Gastroesophageal sphincter (tissue), 4 donors: ENCODE measurements around the gene ARHGAP24. TPM values are rescaled to one million over a fixed set of nuclear protein-coding genes. Genes with fewer than 3 reads are reported as not detected.

Experiments used
- ATAC-seq: fragments of 150-250 bp; one replicate; pipeline ENCODE4 v1.9.1; 2016; ENCODE audit warnings: mild to moderate bottlenecking, moderate library complexity
- H3K27ac ChIP-seq, 4 donors: fragments of 200-600 bp; sonication (generic) in 3 of 4; 1 replicate in 3 of 4; 2 replicates in 1 of 4; pipeline ENCODE4 v1.5.1; 2016 to 2019
- H3K27me3 ChIP-seq: fragments of 200-600 bp; sonication (generic); one replicate; pipeline ENCODE4 v1.5.1; 2019
- H3K36me3 ChIP-seq, 2 donors: fragments of 200-600 bp; sonication (generic); one replicate each; pipeline ENCODE4 v1.5.1; 2019; ENCODE audit warnings: control low read depth in 1 of 2
- H3K4me1 ChIP-seq, 3 donors: fragments of 200-600 bp; sonication (generic); 1 replicate in 2 of 3; 2 replicates in 1 of 3; pipeline ENCODE4 v1.5.1; 2016 to 2019; ENCODE audit warnings: control low read depth in 2 of 3
- H3K4me3 ChIP-seq, 2 donors: fragments of 200-600 bp; sonication (generic); one replicate each; pipeline ENCODE4 v1.5.1; 2019; ENCODE audit warnings: mild to moderate bottlenecking in 1 of 2, moderate library complexity in 1 of 2
- H3K9me3 ChIP-seq, 3 donors: fragments of 200-600 bp; sonication (generic); one replicate each; pipeline ENCODE4 v1.5.1; 2017 to 2019; ENCODE audit warnings: control low read depth in 2 of 3
- EP300 ChIP-seq: sonication (generic); formaldehyde crosslinking; IDR thresholded peaks from one replicate; pipeline ENCODE4 v1.6.1; 2017; ENCODE audit warnings: antibody characterized with exemption, mild to moderate bottlenecking
- POLR2A ChIP-seq, 2 donors: fragments of 450-650 bp; IDR thresholded peaks; one replicate each; pipeline ENCODE4 v1.6.1; 2017; ENCODE audit warnings: antibody characterized with exemption in 2 of 2, mild to moderate bottlenecking in 2 of 2, moderate library complexity in 1 of 2
- POLR2AphosphoS5 ChIP-seq: sonication (generic); formaldehyde crosslinking; IDR thresholded peaks from one replicate; pipeline ENCODE4 v1.6.1; 2017; ENCODE audit warnings: antibody characterized with exemption
- WGBS, 2 donors: methylation state at CpG; one replicate each; pipeline ENCODE4 v1.1.5; 2018; ENCODE audit warnings: low coverage in 1 of 2; 5-methylcytosine and 5-hydroxymethylcytosine counted together
- total RNA-seq, 4 donors: library from RNA; depleted of rRNA; stranded (reverse); fragments of >200 nt; gene quantifications; one replicate each; pipeline ENCODE4 v1.1.0, GENCODE V29; 2016
- TF ChIP-seq, protein P1 (sequence below), 4 experiments: fragments of 200-600 bp in 2 of 4; fragments of 450-650 bp in 2 of 4; sonication (generic) in 1 of 4; IDR thresholded peaks; one replicate each; pipeline ENCODE4 v1.5.1; 2017 to 2019; ENCODE audit warnings: antibody characterized with exemption in 4 of 4, mild to moderate bottlenecking in 2 of 4, moderate library complexity in 2 of 4

ARHGAP24 gene
- total RNA-seq, 4 donors from 2014 or later, result 24.4 to 38.6 (median 34.3) TPM

DNA sequence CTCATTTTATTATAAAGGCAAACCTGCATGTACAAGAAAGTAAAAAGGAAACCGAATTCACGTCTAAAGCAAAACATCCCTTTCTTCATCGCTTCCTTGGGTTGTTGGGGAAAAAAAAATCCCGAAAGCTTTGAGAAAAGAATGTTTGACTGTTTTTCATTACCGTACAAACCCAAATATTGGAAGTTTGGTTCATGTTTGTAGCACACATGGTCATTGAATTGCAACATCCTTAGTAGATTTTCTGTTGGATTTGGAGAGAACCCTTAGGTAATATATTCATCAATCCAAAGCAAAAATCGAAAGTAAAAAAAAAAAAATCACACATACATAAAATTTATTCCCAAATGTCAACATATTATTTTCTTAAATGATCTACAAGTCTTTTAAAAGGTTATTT, 464.6 kb downstream of the ARHGAP24 start:
- Histone ChIP-seq H3K27me3 (no peaks in the 10 kb centered on the region), H3K4me3 (no peak overlapping the region), H3K36me3 (no peaks in the 10 kb centered on the region), H3K27ac (no peak overlapping the region), H3K9me3 (no peaks in the 10 kb centered on the region), H3K4me1 (no peaks in the 10 kb centered on the region)
- WGBS, 2 donors, result 87 to 91% methylated on average over 6 of the region's 6 CpGs
- ATAC-seq, result no peak
- TF ChIP-seq EP300 (no peak), POLR2AphosphoS5 (no peak), POLR2A (IDR thresholded peaks at IDR 0.05) (no peak)
- TF ChIP-seq, protein P1, sequence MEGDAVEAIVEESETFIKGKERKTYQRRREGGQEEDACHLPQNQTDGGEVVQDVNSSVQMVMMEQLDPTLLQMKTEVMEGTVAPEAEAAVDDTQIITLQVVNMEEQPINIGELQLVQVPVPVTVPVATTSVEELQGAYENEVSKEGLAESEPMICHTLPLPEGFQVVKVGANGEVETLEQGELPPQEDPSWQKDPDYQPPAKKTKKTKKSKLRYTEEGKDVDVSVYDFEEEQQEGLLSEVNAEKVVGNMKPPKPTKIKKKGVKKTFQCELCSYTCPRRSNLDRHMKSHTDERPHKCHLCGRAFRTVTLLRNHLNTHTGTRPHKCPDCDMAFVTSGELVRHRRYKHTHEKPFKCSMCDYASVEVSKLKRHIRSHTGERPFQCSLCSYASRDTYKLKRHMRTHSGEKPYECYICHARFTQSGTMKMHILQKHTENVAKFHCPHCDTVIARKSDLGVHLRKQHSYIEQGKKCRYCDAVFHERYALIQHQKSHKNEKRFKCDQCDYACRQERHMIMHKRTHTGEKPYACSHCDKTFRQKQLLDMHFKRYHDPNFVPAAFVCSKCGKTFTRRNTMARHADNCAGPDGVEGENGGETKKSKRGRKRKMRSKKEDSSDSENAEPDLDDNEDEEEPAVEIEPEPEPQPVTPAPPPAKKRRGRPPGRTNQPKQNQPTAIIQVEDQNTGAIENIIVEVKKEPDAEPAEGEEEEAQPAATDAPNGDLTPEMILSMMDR (IDR thresholded peaks at IDR 0.05), result no peak

- H3K4me3 ChIP-seq, result no peak overlapping the region
- H3K9me3 ChIP-seq, result no peaks in the 10 kb centered on the region
- H3K4me1 ChIP-seq, result no peaks in the 10 kb centered on the region
- TF ChIP-seq POLR2AphosphoS5, result no peak
- TF ChIP-seq POLR2A (IDR thresholded peaks at IDR 0.05), result no peak
- TF ChIP-seq, protein P1 (IDR thresholded peaks at IDR 0.05), result no peak
- TF ChIP-seq EP300, result no peak
- no peaks in the 10 kb centered on the region for H3K27me3 ChIP-seq
- ATAC-seq, result no peak
- no peaks in the 10 kb centered on the region for H3K36me3 ChIP-seq
- no peak overlapping the region for H3K27ac ChIP-seq
These were observed 465.2 kb downstream of the ARHGAP24 start for GRCh38 chr4:85940151-85940550.

- 68 to 75% methylated on average over 4 to 5 of the region's 5 CpGs for WGBS, 2 donors
- H3K36me3 ChIP-seq, result no peaks in the 10 kb centered on the region
- no peak overlapping the region for H3K27ac ChIP-seq
- TF ChIP-seq, protein P1 (IDR thresholded peaks at IDR 0.05), result no peak
- no peak for TF ChIP-seq EP300
- no peak for TF ChIP-seq POLR2A (IDR thresholded peaks at IDR 0.05)
- no peak for TF ChIP-seq POLR2AphosphoS5
- H3K27me3 ChIP-seq, result no peaks in the 10 kb centered on the region
- H3K4me3 ChIP-seq, result no peak overlapping the region
- no peak for ATAC-seq
- no peaks in the 10 kb centered on the region for H3K9me3 ChIP-seq
- no peaks in the 10 kb centered on the region for H3K4me1 ChIP-seq
These were observed 467.2 kb downstream of the ARHGAP24 start for GRCh38 chr4:85942107-85942506.

GRCh38 chr4:85946821-85947220, 471.9 kb downstream of the ARHGAP24 start:
- no peak for TF ChIP-seq POLR2A (IDR thresholded peaks at IDR 0.05)
- no peak for TF ChIP-seq POLR2AphosphoS5
- no peak for TF ChIP-seq EP300
- TF ChIP-seq, protein P1 (IDR thresholded peaks at IDR 0.05), result no peak
- Histone ChIP-seq H3K27me3 (no peaks in the 10 kb centered on the region), H3K4me1 (no peaks in the 10 kb centered on the region), H3K9me3 (no peaks in the 10 kb centered on the region), H3K36me3 (no peaks in the 10 kb centered on the region), H3K27ac (no peak overlapping the region), H3K4me3 (no peak overlapping the region)
- ATAC-seq, result no peak

DNA sequence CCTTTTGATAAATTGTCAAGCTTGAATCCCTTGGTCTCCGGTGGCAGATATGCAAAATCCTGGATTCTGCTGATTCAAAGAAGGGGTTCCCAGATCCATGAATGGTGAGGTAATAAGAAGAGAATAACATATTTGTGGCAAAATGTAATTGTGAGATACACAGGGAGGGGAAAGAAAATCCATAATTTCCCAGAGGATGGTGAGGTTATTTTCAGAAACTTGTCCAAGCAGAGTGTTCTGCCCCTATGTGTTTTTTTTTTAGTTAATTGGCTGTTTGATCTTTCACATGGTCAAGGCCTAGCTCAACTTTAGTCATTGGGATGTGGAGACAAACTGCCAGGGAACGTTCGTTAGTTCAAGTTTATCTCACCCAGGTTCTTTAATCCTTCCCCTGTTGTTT, 476.1 kb downstream of the ARHGAP24 start:
- TF ChIP-seq EP300 (no peak), POLR2AphosphoS5 (no peak), POLR2A (IDR thresholded peaks at IDR 0.05) (no peak)
- TF ChIP-seq, protein P1 (IDR thresholded peaks at IDR 0.05), result no peak
- H3K27me3 ChIP-seq, result no peaks in the 10 kb centered on the region
- no peaks in the 10 kb centered on the region for H3K36me3 ChIP-seq
- no peak overlapping the region for H3K27ac ChIP-seq
- ATAC-seq, result no peak
- H3K4me3 ChIP-seq, result no peak overlapping the region
- H3K4me1 ChIP-seq, result no peaks in the 10 kb centered on the region
- H3K9me3 ChIP-seq, result no peaks in the 10 kb centered on the region
- WGBS, 2 donors, result 80 to 93% methylated on average over 3 of the region's 3 CpGs
